GM18505 (cell line): ENCODE measurements around the gene ABCC11.
A peak's percentile ranks its signal among the peaks of the same experiment; 100 is the strongest.
"Not testable (repeated sequence)": the region's sequence is repeated elsewhere in the genome, so short reads cannot be mapped to it uniquely, and the experiment has no call there.

Source experiments
- ATAC-seq: cut with Tn5 transposase; IDR thresholded peaks from one replicate; pipeline ENCODE4 v1.9.1; 2021; ENCODE audit not compliant: unreplicated experiment
- POLR2A ChIP-seq: IDR thresholded peaks from 4 replicates; pipeline ENCODE4 v1.6.1; 2011; ENCODE audit warnings: borderline replicate concordance; ENCODE audit not compliant: insufficient read depth, insufficient read length; ENCODE audit errors: extremely low read depth

The ABCC11 gene

GRCh38 chr16:48206594-48207242, 40.6 kb downstream of the ABCC11 start:
- no peak for ATAC-seq

GRCh38 chr16:48204825-48205151, 42.6 kb downstream of the ABCC11 start:
- no peak for TF ChIP-seq POLR2A
- ATAC-seq, result no peak

More at GRCh38 chr16:48206594-48207242, 40.6 kb downstream of the ABCC11 start:
- no peak for TF ChIP-seq POLR2A

DNA sequence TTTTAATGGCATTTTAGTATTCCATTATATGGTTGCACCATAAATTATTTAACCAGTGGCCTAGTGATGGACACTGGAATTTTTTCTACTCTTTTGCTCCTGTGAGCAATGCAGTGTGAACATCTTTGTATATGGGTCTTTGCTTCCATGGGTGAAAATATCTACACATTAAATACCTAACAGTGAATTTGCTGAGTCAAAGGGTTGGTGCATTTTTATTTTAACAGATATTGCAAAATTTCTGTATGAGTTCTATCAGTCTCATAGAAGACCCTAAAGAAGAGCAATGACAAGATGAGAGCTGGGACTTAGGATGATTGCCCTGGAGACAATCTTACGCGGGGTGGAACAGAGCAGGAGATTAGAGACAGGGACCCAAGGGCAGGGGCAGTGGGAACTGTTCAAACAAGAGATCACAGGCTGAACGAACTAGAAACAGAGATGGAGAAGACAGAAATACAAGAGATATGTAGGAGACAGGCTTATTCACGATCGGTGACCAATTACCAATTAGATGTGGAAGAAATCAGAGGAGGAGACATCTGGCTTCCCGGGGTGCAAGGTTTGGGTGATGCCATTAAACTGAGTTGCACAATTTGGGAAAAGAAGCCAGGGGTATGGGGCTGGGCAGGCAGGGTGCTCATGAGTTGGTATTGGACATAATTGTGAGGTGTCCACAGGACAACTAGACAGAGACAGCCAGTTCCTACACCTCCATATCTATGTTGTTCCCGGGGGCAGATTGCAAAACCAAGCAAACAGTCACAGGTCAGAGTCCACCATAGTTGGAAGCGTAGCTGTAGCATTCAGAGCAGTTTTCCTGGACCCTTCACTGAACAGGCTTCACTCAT, 43.1 kb downstream of the ABCC11 start:
- no peak for TF ChIP-seq POLR2A
- ATAC-seq, result no peak

- no peak for ATAC-seq
- no peak for TF ChIP-seq POLR2A
Observed at GRCh38 chr16:48201515-48202201, 45.7 kb downstream of the ABCC11 start.

DNA sequence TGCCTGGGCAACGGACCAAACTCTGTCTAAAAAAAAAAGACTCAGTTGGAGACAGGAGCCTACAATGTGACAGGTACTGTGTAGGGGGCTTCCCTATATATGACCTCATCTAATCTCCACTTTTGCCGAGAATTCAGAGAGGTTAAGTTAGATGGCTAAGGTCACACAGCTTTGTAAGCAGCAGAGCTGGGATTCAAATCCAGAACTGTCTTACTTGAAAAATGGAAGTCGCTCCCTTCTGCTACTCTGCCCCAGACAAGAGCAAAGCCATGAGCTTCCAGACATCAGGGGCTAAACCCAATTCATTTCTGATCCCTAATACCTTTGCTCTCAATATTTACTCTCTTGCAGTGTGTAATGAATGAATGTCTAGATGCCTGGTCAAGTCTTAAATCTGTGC, 50.0 kb downstream of the ABCC11 start:
- TF ChIP-seq POLR2A, result no peak
- no peak for ATAC-seq

DNA sequence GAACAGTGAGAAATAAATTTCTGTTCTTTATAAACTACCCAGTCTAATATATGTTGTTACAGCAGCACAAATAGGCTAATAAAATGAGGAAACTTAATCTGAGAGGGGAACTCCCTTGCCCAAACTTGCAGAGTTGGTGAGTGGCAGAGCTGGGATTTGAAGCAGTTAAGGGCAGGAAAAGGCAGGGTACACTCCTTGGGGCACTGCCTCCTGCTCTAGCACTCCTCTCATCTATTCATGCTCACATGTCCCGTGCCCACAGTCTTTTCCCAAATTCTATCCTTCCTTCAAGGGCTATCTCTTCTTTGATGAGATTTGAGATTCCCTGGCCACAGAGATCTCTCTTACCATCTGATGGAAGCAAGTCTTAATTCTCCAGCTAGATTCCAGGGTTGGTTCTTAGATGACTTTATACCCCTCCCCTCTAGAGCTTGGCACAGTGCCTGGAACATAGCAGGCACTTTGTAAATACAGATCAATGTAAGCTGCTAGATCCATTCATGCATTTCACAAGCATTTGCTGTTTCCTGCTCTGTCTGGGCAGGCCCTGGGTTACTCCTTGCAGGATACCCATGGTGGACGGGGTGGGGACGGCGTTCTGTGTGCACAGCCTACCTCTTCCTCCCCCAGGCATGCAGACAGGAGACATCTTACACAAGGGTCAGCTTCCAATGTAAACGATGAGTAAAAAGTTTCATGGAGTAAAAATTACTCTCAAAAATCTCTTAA, 52.3 kb downstream of the ABCC11 start:
- no peak for TF ChIP-seq POLR2A

GRCh38 chr16:48193846-48194245, 53.5 kb downstream of the ABCC11 start:
- no peak for TF ChIP-seq POLR2A
- no peak for ATAC-seq

More for the DNA sequence above, 52.3 kb downstream of the ABCC11 start:
- ATAC-seq, result no peak

- ATAC-seq, result peak; percentile 86
- TF ChIP-seq POLR2A, result no peak
Observed at GRCh38 chr16:48188449-48189102, 58.8 kb downstream of the ABCC11 start.

GRCh38 chr16:48187779-48188178, 59.6 kb downstream of the ABCC11 start:
- no peak for TF ChIP-seq POLR2A
- ATAC-seq, result no peak

DNA sequence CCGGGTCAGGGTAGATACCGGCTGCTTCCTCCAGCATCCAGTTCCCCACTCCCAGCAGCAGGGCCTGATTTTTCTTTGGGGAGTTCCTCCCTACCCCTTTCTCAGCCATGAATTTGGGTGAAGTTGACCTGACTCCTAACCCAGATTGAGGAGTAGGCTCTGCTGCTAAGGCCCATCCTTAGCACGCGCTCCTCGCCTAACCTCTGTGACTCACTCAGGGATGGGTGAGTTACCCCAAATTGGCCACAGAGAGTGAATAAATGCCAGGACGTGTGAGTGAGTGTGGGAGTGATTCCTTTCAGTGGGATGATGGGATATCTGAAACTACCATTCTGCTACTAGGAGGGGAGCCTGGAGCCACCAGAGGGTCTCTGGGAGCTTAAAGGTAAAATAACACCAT, 62.7 kb downstream of the ABCC11 start:
- no peak for ATAC-seq
- TF ChIP-seq POLR2A, result no peak

DNA sequence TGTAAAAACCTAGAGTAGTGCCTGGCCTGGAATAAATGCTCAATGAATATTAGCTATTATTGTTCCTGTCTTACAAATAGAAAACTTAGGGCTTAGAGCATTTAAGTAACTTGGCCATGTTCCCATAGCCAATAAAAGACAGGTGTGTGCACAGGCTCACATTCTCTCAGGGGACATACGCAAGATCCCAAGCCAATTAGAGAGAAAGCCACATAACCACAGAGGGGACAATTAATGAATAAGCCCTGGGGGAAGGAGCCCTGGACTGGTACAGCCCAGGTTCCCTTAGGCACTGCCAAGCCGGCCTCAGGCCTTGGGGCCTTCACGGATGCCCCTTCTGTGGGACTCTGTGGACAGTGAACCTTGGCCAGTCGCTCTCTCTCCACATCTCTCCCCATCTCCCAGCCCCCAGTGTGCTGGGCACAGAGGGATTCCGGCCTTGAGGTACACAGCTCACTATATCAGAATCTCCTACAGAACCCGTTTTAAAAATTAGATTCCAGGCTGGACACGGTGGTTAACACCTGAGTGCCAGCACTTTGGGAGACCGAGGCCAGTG, 64.3 kb downstream of the ABCC11 start:
- TF ChIP-seq POLR2A, result no peak
- ATAC-seq, result no peak

GRCh38 chr16:48181746-48182520, 65.4 kb downstream of the ABCC11 start:
- ATAC-seq, result not testable (repeated sequence)
